H9 (cell line): ENCODE measurements around the gene GOLGA6A. TPM values are rescaled to one million over a fixed set of nuclear protein-coding genes. Genes with fewer than 3 reads are reported as not detected.
A peak's percentile ranks its signal among the peaks of the same experiment; 100 is the strongest.

Experiments used
- DNase-seq: peaks from one replicate; pipeline ENCODE4 v3.0.0-alpha.2; 2017
- H2AFZ ChIP-seq: one replicate; pipeline ENCODE4 v1.6.1; 2013; ENCODE audit warnings: mild to moderate bottlenecking, low read length, control low read depth, moderate library complexity
- H2AK5ac ChIP-seq: 2 replicates; pipeline ENCODE4 v1.6.1; 2013; ENCODE audit warnings: low read length, control low read depth, mixed read lengths; ENCODE audit not compliant: insufficient read length
- H2BK120ac ChIP-seq: one replicate; pipeline ENCODE4 v1.6.1; 2013; ENCODE audit warnings: low read depth, mild to moderate bottlenecking, low read length, control low read depth, inconsistent platforms; ENCODE audit not compliant: poor library complexity, severe bottlenecking
- H2BK12ac ChIP-seq: 2 replicates; pipeline ENCODE4 v1.6.1; 2013; ENCODE audit warnings: low read length, control low read depth, mixed read lengths, low read depth; ENCODE audit not compliant: insufficient read length
- H2BK15ac ChIP-seq: 2 replicates; pipeline ENCODE4 v1.6.1; 2013; ENCODE audit warnings: low read depth, low read length, control low read depth
- H2BK20ac ChIP-seq: one replicate; pipeline ENCODE4 v1.6.1; 2013; ENCODE audit warnings: low read depth, mild to moderate bottlenecking, low read length, control low read depth, inconsistent platforms; ENCODE audit not compliant: poor library complexity, severe bottlenecking
- H2BK5ac ChIP-seq: 2 replicates; pipeline ENCODE4 v1.6.1; 2013; ENCODE audit warnings: low read length, control low read depth, mixed read lengths; ENCODE audit not compliant: insufficient read length
- H3K14ac ChIP-seq: 2 replicates; pipeline ENCODE4 v1.6.1; 2013; ENCODE audit warnings: low read length, control low read depth; ENCODE audit not compliant: insufficient read depth
- H3K18ac ChIP-seq: 2 replicates; pipeline ENCODE4 v1.6.1; 2013; ENCODE audit warnings: low read depth, mild to moderate bottlenecking, mixed read lengths, low read length, control low read depth; ENCODE audit not compliant: insufficient read length
- H3K23ac ChIP-seq: 2 replicates; pipeline ENCODE4 v1.6.1; 2013; ENCODE audit warnings: low read length, control low read depth, mixed read lengths, low read depth; ENCODE audit not compliant: insufficient read length
- H3K23me2 ChIP-seq: 2 replicates; pipeline ENCODE4 v1.6.1; 2013; ENCODE audit warnings: low read depth, mild to moderate bottlenecking, mixed read lengths, low read length, control low read depth; ENCODE audit not compliant: insufficient read length, poor library complexity, severe bottlenecking
- H3K27ac ChIP-seq: 2 replicates; pipeline ENCODE4 v1.5.1; 2013; ENCODE audit warnings: low read length, control low read depth, mixed read lengths, low read depth; ENCODE audit not compliant: insufficient read length
- H3K27me3 ChIP-seq: 2 replicates; pipeline ENCODE4 v1.6.1; 2013; ENCODE audit warnings: low read length, control low read depth, inconsistent platforms; ENCODE audit not compliant: insufficient read depth
- H3K4ac ChIP-seq: 2 replicates; pipeline ENCODE4 v1.6.1; 2013; ENCODE audit warnings: low read depth, mild to moderate bottlenecking, control low read depth, inconsistent platforms, low read length, moderate library complexity
- H3K4me1 ChIP-seq: 2 replicates; pipeline ENCODE4 v1.6.1; 2013; ENCODE audit warnings: low read length, control low read depth, inconsistent platforms; ENCODE audit not compliant: insufficient read depth
- H3K4me2 ChIP-seq: 2 replicates; pipeline ENCODE4 v1.6.1; 2013; ENCODE audit warnings: low read length, control low read depth, mixed read lengths; ENCODE audit not compliant: insufficient read length, insufficient read depth
- H3K56ac ChIP-seq: 2 replicates; pipeline ENCODE4 v1.6.1; 2013; ENCODE audit warnings: low read depth, mild to moderate bottlenecking, mixed read lengths, low read length, control low read depth; ENCODE audit not compliant: insufficient read length
- H3K79me1 ChIP-seq: 2 replicates; pipeline ENCODE4 v1.6.1; 2013; ENCODE audit warnings: low read depth, mild to moderate bottlenecking, moderate library complexity, low read length, control low read depth, inconsistent platforms; ENCODE audit not compliant: insufficient read depth, poor library complexity, severe bottlenecking
- H3K79me2 ChIP-seq: 2 replicates; pipeline ENCODE4 v1.6.1; 2013; ENCODE audit warnings: low read length, control low read depth, inconsistent platforms; ENCODE audit not compliant: insufficient read depth
- H3K9ac ChIP-seq: 2 replicates; pipeline ENCODE4 v1.6.1; 2013; ENCODE audit warnings: low read length, control low read depth, mixed read lengths; ENCODE audit not compliant: insufficient read length; ENCODE audit errors: extremely low read depth
- H3K9me3 ChIP-seq: one replicate; pipeline ENCODE4 v1.6.1; 2013; ENCODE audit warnings: low read depth, low read length, inconsistent platforms; ENCODE audit not compliant: control insufficient read depth
- H3T11ph ChIP-seq: one replicate; pipeline ENCODE4 v1.6.1; 2013; ENCODE audit warnings: mild to moderate bottlenecking, low read length, control low read depth, inconsistent platforms
- H4K20me1 ChIP-seq: one replicate; pipeline ENCODE4 v1.6.1; 2013; ENCODE audit not compliant: control insufficient read depth, insufficient read length, insufficient read depth
- H4K5ac ChIP-seq: 2 replicates; pipeline ENCODE4 v1.6.1; 2013; ENCODE audit warnings: low read depth, mild to moderate bottlenecking, mixed read lengths, low read length, control low read depth; ENCODE audit not compliant: insufficient read length
- H4K8ac ChIP-seq: replicated peaks from 2 replicates; pipeline ENCODE4 v1.6.1; 2013; ENCODE audit warnings: low read length, control low read depth, mixed read lengths, low read depth; ENCODE audit not compliant: insufficient read length
- H4K91ac ChIP-seq: 2 replicates; pipeline ENCODE4 v1.6.1; 2013; ENCODE audit warnings: low read depth, mild to moderate bottlenecking, moderate library complexity, mixed read lengths, low read length, control low read depth; ENCODE audit not compliant: insufficient read length
- H3K27ac Mint-ChIP-seq, 3 experiments: 2 replicates in 2 of 3; 3 replicates in 1 of 3; pipeline ENCODE4 v1.8.0; 2020 to 2021; ENCODE audit warnings: mixed read lengths in 3 of 3, mild to moderate bottlenecking in 1 of 3, moderate library complexity in 1 of 3
- H3K27me3 Mint-ChIP-seq: 2 replicates; pipeline ENCODE4 v1.8.0; 2021; ENCODE audit warnings: low read depth, mild to moderate bottlenecking, moderate library complexity, mixed read lengths
- H3K36me3 Mint-ChIP-seq, 3 experiments: 2 replicates in 2 of 3; 3 replicates in 1 of 3; pipeline ENCODE4 v1.8.0; 2020 to 2021; ENCODE audit warnings: low read depth in 3 of 3, mixed read lengths in 3 of 3; ENCODE audit not compliant: insufficient read depth in 1 of 3
- H3K4me1 Mint-ChIP-seq, 2 experiments: 2 replicates each; pipeline ENCODE4 v1.8.0; 2020; ENCODE audit warnings: mixed read lengths in 2 of 2
- H3K4me3 Mint-ChIP-seq, 2 experiments: 2 replicates in 1 of 2; 3 replicates in 1 of 2; pipeline ENCODE4 v1.8.0; 2020 to 2021; ENCODE audit warnings: mild to moderate bottlenecking in 2 of 2, mixed read lengths in 2 of 2, moderate library complexity in 1 of 2
- H3K9me3 Mint-ChIP-seq, 2 experiments: 2 replicates in 1 of 2; 3 replicates in 1 of 2; pipeline ENCODE4 v1.8.0; 2020; ENCODE audit warnings: mild to moderate bottlenecking in 2 of 2, mixed read lengths in 2 of 2, moderate library complexity in 1 of 2
- WGBS: extraction: QIAGEN DNeasy Blood & Tissue Kit; methylation state at CpG from one replicate; pipeline ENCODE4 v1.1.7; 2013; ENCODE audit warnings: missing lambda C conversion rate, low lambda C conversion rate, mixed read lengths; ENCODE audit not compliant: insufficient read length; ENCODE audit errors: extremely low coverage; 5-methylcytosine and 5-hydroxymethylcytosine counted together
- total RNA-seq: library from RNA; stranded (reverse); gene quantifications from 2 replicates; pipeline ENCODE4 v1.2.1, GENCODE V29; 2021
- TF ChIP-seq, protein P1 (sequence below): fragments of 200-600 bp; sonication (generic); conservative IDR thresholded peaks from 3 replicates; pipeline ENCODE4 v1.8.0; 2021; ENCODE audit warnings: antibody characterized with exemption, mild to moderate bottlenecking

The GOLGA6A gene
- total RNA-seq, 1 experiment from 2014 or later: 0.72 TPM

GRCh38 chr15:74045636-74046274 is 36.6 kb downstream of the GOLGA6A start:
- Mint-ChIP-seq H3K27me3 (peaks cover 19% of the 10 kb centered on the region), H3K4me3 (no peak overlapping the region; a peak in 1 of 5 replicates), H3K9me3 (no peaks in the 10 kb centered on the region), H3K36me3 (no peaks in the 10 kb centered on the region), H3K27ac (peak overlapping the region in 1 of 3 experiments; percentile 29; a peak in 1 of 7 replicates), H3K4me1 (peaks cover 9 to 11% of the 10 kb centered on the region in 2 experiments)
- TF ChIP-seq, protein P1, sequence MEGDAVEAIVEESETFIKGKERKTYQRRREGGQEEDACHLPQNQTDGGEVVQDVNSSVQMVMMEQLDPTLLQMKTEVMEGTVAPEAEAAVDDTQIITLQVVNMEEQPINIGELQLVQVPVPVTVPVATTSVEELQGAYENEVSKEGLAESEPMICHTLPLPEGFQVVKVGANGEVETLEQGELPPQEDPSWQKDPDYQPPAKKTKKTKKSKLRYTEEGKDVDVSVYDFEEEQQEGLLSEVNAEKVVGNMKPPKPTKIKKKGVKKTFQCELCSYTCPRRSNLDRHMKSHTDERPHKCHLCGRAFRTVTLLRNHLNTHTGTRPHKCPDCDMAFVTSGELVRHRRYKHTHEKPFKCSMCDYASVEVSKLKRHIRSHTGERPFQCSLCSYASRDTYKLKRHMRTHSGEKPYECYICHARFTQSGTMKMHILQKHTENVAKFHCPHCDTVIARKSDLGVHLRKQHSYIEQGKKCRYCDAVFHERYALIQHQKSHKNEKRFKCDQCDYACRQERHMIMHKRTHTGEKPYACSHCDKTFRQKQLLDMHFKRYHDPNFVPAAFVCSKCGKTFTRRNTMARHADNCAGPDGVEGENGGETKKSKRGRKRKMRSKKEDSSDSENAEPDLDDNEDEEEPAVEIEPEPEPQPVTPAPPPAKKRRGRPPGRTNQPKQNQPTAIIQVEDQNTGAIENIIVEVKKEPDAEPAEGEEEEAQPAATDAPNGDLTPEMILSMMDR: no peak
- Histone ChIP-seq H2BK5ac (no peak overlapping the region), H3K79me2 (no peaks in the 10 kb centered on the region), H2BK12ac (no peak overlapping the region), H3K4me1 (peaks cover 3% of the 10 kb centered on the region; the same call in 1 of the 2 replicates), H3K27ac (no peak overlapping the region), H3K18ac (no peak overlapping the region), H2BK15ac (no peak overlapping the region), H3T11ph (no peak overlapping the region), H3K23me2 (no peaks in the 10 kb centered on the region), H2AK5ac (no peak overlapping the region), H3K56ac (no peak overlapping the region), H4K5ac (no peak overlapping the region), H3K79me1 (no peaks in the 10 kb centered on the region), H2AFZ (no peak overlapping the region), H4K91ac (no peak overlapping the region), H2BK20ac (no peak overlapping the region), H4K8ac (no peak overlapping the region), H3K4ac (no peak overlapping the region), H4K20me1 (no peaks in the 10 kb centered on the region), H3K14ac (no peak overlapping the region; the same call in 1 of the 2 replicates), H3K9ac (no peak overlapping the region), H3K23ac (no peak overlapping the region), H3K4me2 (no peak overlapping the region), H3K9me3 (no peaks in the 10 kb centered on the region), H2BK120ac (no peak overlapping the region), H3K27me3 (no peaks in the 10 kb centered on the region)
- no CpG with 5 or more reads among the region's 7 CpGs for WGBS
- DNase-seq: no peak
